ENCODE results near the gene RPS21.

GRCh38 chr20:62392621-62393334, 5.9 kb downstream of the RPS21 start:
- TF ChIP-seq SRSF1 (IDR thresholded peaks at IDR 0.05; ENCODE audit: low read depth, low read length) (no peak), NFE2L1 (tag; IDR thresholded peaks at IDR 0.05; ENCODE audit: borderline replicate concordance, low read depth) (no peak), CTCF (IDR thresholded peaks at IDR 0.05 in 2 of 3, conservative IDR thresholded peaks at IDR 0.05 in 1 of 3; ENCODE audit: insufficient read depth in 2 of 3, low read depth in 1 of 3, low read length in 3 of 3) (no peak), CREM (IDR thresholded peaks at IDR 0.05; ENCODE audit: low read depth) (no peak), RAD21 (CRISPR knock-in tag; conservative IDR thresholded peaks at IDR 0.05 in 1 of 2, IDR thresholded peaks at IDR 0.05 in 1 of 2) (no peak), ZHX1 (conservative IDR thresholded peaks at IDR 0.05; ENCODE audit: low read length) (no peak), ARNT (IDR thresholded peaks at IDR 0.05) (no peak), GATAD2B (IDR thresholded peaks at IDR 0.05; ENCODE audit: borderline replicate concordance) (no peak), NFIX (CRISPR knock-in tag; IDR thresholded peaks at IDR 0.05; ENCODE audit: low read depth) (no peak), HDAC1 (IDR thresholded peaks at IDR 0.05) (no peak), LARP7 (IDR thresholded peaks at IDR 0.05) (no peak), POLR2AphosphoS5 (IDR thresholded peaks at IDR 0.05; ENCODE audit: control insufficient read depth, insufficient read depth, low read depth, low read length) (no peak), MTA3 (IDR thresholded peaks at IDR 0.05; ENCODE audit: borderline replicate concordance) (no peak), PRPF4 (IDR thresholded peaks at IDR 0.05; ENCODE audit: insufficient read depth, low read depth, low read length, poor library complexity, severe bottlenecking) (no peak)
